HepG2 (cell line): ENCODE data around the gene TBCD. TPM values are rescaled to one million over a fixed set of nuclear protein-coding genes. Genes with fewer than 3 reads are reported as not detected.

ENCODE experiments used
- ATAC-seq: fragments of 200-7000 bp; cut with Tn5 transposase; 3 replicates; pipeline ENCODE4 v1.9.1; 2020; ENCODE audit warnings: mild to moderate bottlenecking, moderate library complexity
- BruUV-seq: library from RNA; stranded (reverse); fragments of 400-500 nt; replicated peaks from 2 replicates; lab custom pipeline; 2021; lab: Mats Ljungman, UMichigan
- CTCF ChIA-PET: fragments of 300-600 bp; formaldehyde crosslinking; extraction: SDS; loops from one replicate; lab custom pipeline; 2021; ENCODE audit warnings: low total read pairs, inconsistent platforms, low intra/inter-chr PET ratio; lab: Yijun Ruan, JAX
- POLR2A ChIA-PET: fragments of 350-600 bp; sonication (Branson Sonifier 250); formaldehyde crosslinking; loops from one replicate; lab custom pipeline; 2020; ENCODE audit warnings: antibody characterized with exemption, inconsistent platforms; lab: Yijun Ruan, JAX
- DNase-seq: peaks from one replicate; pipeline ENCODE4 v3.0.0-alpha.2; 2015; ENCODE audit warnings: low spot score
- FAIRE-seq: peaks from 3 replicates; lab custom pipeline; 2011; peaks lifted over from hg19 to GRCh38; lab: Jason Lieb, UNC
- H2AFZ ChIP-seq: one replicate; pipeline ENCODE4 v1.6.1; 2011; ENCODE audit warnings: low read length, inconsistent platforms
- H3K27ac ChIP-seq: fragments of 300-600 bp; 3 replicates; pipeline ENCODE4 v1.8.0; 2011; ENCODE audit warnings: mixed run types, mild to moderate bottlenecking, mixed read lengths, low read length, inconsistent platforms; ENCODE audit not compliant: insufficient read depth; ENCODE audit errors: extremely low read length
- H3K27me3 ChIP-seq, 2 experiments: fragments of 200-600 bp in 1 of 2; 2 replicates in 1 of 2; 3 replicates in 1 of 2; pipeline versions ENCODE4 v1.6.0 to v1.8.0; 2011; ENCODE audit warnings: low read length in 2 of 2, mild to moderate bottlenecking in 2 of 2, moderate library complexity in 2 of 2, inconsistent platforms in 1 of 2; ENCODE audit not compliant: insufficient read depth in 2 of 2, control insufficient read depth in 1 of 2
- H3K36me3 ChIP-seq, 2 experiments: fragments of 200-600 bp in 1 of 2; replicated peaks in 1 of 2; 2 replicates in 1 of 2; 3 replicates in 1 of 2; pipeline versions ENCODE4 v1.5.1 to v1.8.0; 2011; ENCODE audit warnings: low read length in 2 of 2, inconsistent platforms in 1 of 2; ENCODE audit not compliant: insufficient read depth in 2 of 2, control insufficient read depth in 1 of 2
- H3K4me1 ChIP-seq: 2 replicates; pipeline ENCODE4 v1.5.1; 2012; ENCODE audit warnings: low read length, inconsistent platforms; ENCODE audit not compliant: insufficient read depth
- H3K4me2 ChIP-seq: 2 replicates; pipeline ENCODE4 v1.6.0; 2011; ENCODE audit warnings: low read depth, low read length, inconsistent platforms
- H3K4me3 ChIP-seq, 3 experiments: fragments of 200-600 bp in 1 of 3; sonication (generic), shearing (Covaris generic) in 1 of 3; replicated peaks in 1 of 3; 2 replicates each; pipeline ENCODE4 v1.5.1; 2011 to 2016; ENCODE audit warnings: low read length in 3 of 3, inconsistent platforms in 2 of 3, low read depth in 2 of 3, mild to moderate bottlenecking in 2 of 3, control low read depth in 1 of 3, mixed read lengths in 1 of 3; ENCODE audit not compliant: insufficient read depth in 1 of 3
- H3K79me2 ChIP-seq: one replicate; pipeline ENCODE4 v1.6.1; 2011; ENCODE audit warnings: low read length, inconsistent platforms; ENCODE audit not compliant: insufficient read depth
- H3K9ac ChIP-seq: 2 replicates; pipeline ENCODE4 v1.6.0; 2011; ENCODE audit warnings: mild to moderate bottlenecking, low read depth, low read length, inconsistent platforms; ENCODE audit not compliant: insufficient read depth
- H3K9me3 ChIP-seq: 2 replicates; pipeline ENCODE4 v1.5.1; 2012; ENCODE audit warnings: mild to moderate bottlenecking, low read length
- H4K20me1 ChIP-seq: 2 replicates; pipeline ENCODE4 v1.6.0; 2011; ENCODE audit warnings: inconsistent platforms, mild to moderate bottlenecking, low read length, moderate library complexity; ENCODE audit not compliant: insufficient read depth
- ARNT ChIP-seq: fragments of 450-650 bp; IDR thresholded peaks from 2 replicates; pipeline ENCODE4 v1.6.1; 2017
- CEBPB ChIP-seq: IDR thresholded peaks from 2 replicates; pipeline ENCODE4 v1.6.1; 2011; ENCODE audit warnings: low read depth, low read length, improper control_type of control experiment, borderline replicate concordance
- EED ChIP-seq: sonication (generic); formaldehyde crosslinking; IDR thresholded peaks from 2 replicates; pipeline ENCODE4 v1.5.0; 2020; ENCODE audit warnings: mild to moderate bottlenecking, missing genetic modification reagents
- FOXO1 ChIP-seq: sonication (generic); formaldehyde crosslinking; IDR thresholded peaks from 2 replicates; pipeline ENCODE4 v1.4.0; 2020; ENCODE audit warnings: missing genetic modification reagents
- STAG1 ChIP-seq: sonication (generic); formaldehyde crosslinking; IDR thresholded peaks from 2 replicates; pipeline ENCODE4 v1.4.0; 2020; ENCODE audit warnings: missing genetic modification reagents
- XRCC5 ChIP-seq: fragments of 200-400 bp; formaldehyde crosslinking; optimal IDR thresholded peaks from 2 replicates; pipeline ENCODE3; 2017; ENCODE audit warnings: mild to moderate bottlenecking, low read length
- ZNF550 ChIP-seq: sonication (generic); formaldehyde crosslinking; IDR thresholded peaks from 2 replicates; pipeline ENCODE4 v1.4.0; 2020; ENCODE audit warnings: mild to moderate bottlenecking, missing genetic modification reagents, borderline replicate concordance
- WGBS: methylation state at CpG from one replicate; pipeline ENCODE4 v1.1.6; 2017; ENCODE audit warnings: low lambda C conversion rate; 5-methylcytosine and 5-hydroxymethylcytosine counted together
- in situ Hi-C: cut with HindIII; loops from 2 replicates; pipeline ENCODE4 v1.10.0; 2017; ENCODE audit warnings: low pct_unique_long_range_greater_than_20kb; ENCODE audit not compliant: extremely low pct_ligation_motif_present
- intact Hi-C: fragments of 100-400 bp; cut with micrococcal nuclease; formaldehyde crosslinking; loops from one replicate; pipeline ENCODE4 v1.10.0; 2022; ENCODE audit not compliant: unreplicated experiment
- polyA plus RNA-seq, 8 experiments: library from polyadenylated mRNA; depleted of rRNA in 3 of 8; stranded (reverse) in 7 of 8; unstranded in 1 of 8; fragments of >200 nt; fragmentation: Illumina TruSeq in 4 of 8; extraction: Trizol in 4 of 8; gene quantifications; 2 replicates each; pipeline versions ENCODE4 v1.2.1 to v1.2.3, GENCODE V29; 2011 to 2016; ENCODE audit warnings: low read depth in 4 of 8, missing spikeins in 1 of 8, mixed read lengths in 1 of 8; ENCODE audit not compliant: insufficient read depth in 1 of 8
- total RNA-seq, 5 experiments: library from RNA; depleted of rRNA; stranded (reverse); fragments of >200 nt; fragmentation: Illumina TruSeq; extraction: Trizol; gene quantifications; 2 replicates each; pipeline ENCODE4 v1.2.3, GENCODE V29; 2016; ENCODE audit warnings: low read depth in 1 of 5
- TF ChIP-seq, protein P1 (sequence below): sonication (generic); IDR thresholded peaks from 2 replicates; pipeline ENCODE4 v1.6.1; 2016; ENCODE audit warnings: low read depth, borderline replicate concordance
- TF ChIP-seq, protein P2 (sequence below): sonication (generic); formaldehyde crosslinking; IDR thresholded peaks from 2 replicates; pipeline ENCODE4 v1.9.0; 2021; ENCODE audit warnings: missing genetic modification reagents, borderline replicate concordance

Gene TBCD
- total and polyA plus RNA-seq, 2 of the 13 experiments (the other 11 are each of a cell fraction or from before 2014, with no cell fraction given) = 33.9 to 54.8 TPM

- TF ChIP-seq ZNF550 (CRISPR knock-in tag) = peak; percentile 31; the same call in 1 of the 2 replicates
- TF ChIP-seq STAG1 (CRISPR knock-in tag) = peak; percentile 38
- peak; percentile 54 for TF ChIP-seq XRCC5
- no peak for TF ChIP-seq EED (CRISPR knock-in tag)
- TF ChIP-seq, protein P1, sequence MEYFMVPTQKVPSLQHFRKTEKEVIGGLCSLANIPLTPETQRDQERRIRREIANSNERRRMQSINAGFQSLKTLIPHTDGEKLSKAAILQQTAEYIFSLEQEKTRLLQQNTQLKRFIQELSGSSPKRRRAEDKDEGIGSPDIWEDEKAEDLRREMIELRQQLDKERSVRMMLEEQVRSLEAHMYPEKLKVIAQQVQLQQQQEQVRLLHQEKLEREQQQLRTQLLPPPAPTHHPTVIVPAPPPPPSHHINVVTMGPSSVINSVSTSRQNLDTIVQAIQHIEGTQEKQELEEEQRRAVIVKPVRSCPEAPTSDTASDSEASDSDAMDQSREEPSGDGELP = peak; percentile 67; the same call in 1 of the 2 replicates
- TF ChIP-seq, protein P2, sequence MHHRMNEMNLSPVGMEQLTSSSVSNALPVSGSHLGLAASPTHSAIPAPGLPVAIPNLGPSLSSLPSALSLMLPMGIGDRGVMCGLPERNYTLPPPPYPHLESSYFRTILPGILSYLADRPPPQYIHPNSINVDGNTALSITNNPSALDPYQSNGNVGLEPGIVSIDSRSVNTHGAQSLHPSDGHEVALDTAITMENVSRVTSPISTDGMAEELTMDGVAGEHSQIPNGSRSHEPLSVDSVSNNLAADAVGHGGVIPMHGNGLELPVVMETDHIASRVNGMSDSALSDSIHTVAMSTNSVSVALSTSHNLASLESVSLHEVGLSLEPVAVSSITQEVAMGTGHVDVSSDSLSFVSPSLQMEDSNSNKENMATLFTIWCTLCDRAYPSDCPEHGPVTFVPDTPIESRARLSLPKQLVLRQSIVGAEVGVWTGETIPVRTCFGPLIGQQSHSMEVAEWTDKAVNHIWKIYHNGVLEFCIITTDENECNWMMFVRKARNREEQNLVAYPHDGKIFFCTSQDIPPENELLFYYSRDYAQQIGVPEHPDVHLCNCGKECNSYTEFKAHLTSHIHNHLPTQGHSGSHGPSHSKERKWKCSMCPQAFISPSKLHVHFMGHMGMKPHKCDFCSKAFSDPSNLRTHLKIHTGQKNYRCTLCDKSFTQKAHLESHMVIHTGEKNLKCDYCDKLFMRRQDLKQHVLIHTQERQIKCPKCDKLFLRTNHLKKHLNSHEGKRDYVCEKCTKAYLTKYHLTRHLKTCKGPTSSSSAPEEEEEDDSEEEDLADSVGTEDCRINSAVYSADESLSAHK (CRISPR knock-in tag) = no peak
- TF ChIP-seq FOXO1 (CRISPR knock-in tag) = 0 out of 2 replicates have a peak, but pooled peaks have one; percentile 23
- TF ChIP-seq, all 625 proteins: peak for 20
Measured at GRCh38 chr17:82823004-82823403, 71.1 kb downstream of the TBCD start (continued).

DNA sequence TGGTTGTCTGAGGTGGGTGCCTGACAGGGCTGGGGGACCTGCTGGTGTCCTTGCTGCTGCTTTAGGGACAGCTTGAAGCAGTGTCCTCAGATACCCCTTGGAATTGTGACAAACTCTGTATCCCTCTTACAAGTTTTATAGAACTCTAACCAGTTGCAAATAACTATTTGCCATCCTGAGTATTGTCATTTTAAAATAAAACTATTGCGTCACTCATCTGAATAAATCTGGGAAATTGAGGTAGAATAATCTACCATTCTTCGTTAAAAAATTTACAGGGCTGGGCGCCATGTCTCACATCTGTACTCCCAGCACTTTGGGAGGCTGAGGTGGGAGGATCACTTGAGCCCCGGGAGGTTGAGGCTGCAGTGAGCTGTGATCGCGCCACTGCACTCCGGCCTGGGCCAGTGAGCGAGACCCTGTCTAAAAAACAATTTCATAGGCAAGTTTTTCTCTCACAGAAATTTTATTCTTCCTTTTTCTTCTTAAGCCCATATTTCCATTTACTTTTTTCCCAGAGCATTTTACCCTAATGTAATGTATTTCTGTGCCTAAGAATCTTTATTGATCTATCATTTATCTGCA is 73.8 kb downstream of the TBCD start:
- ChIA-PET POLR2A (no interaction called here), CTCF (no interaction called here)
- DNase-seq = no peak
- 96% methylated on average over 8 of the region's 8 CpGs for WGBS
- intact Hi-C loops = no loop called here
- in situ Hi-C loops = no loop called here
- Histone ChIP-seq H3K4me3 (no peak overlapping the region), H3K36me3 (peaks cover 7 to 25% of the 10 kb centered on the region in 2 experiments; a peak in 4 of 5 replicates), H3K79me2 (no peaks in the 10 kb centered on the region), H3K27ac (no peak overlapping the region), H4K20me1 (no peaks in the 10 kb centered on the region), H3K4me1 (peaks cover 24% of the 10 kb centered on the region), H3K4me2 (no peak overlapping the region), H2AFZ (no peak overlapping the region), H3K27me3 (no peaks in the 10 kb centered on the region), H3K9me3 (no peaks in the 10 kb centered on the region), H3K9ac (no peak overlapping the region)
- BruUV-seq = no TSS peak
- TF ChIP-seq ARNT (no peak), CEBPB (peak; percentile 75; the same call in 1 of the 2 replicates)
- ATAC-seq = no peak
- no peak for FAIRE-seq
